ENCODE results near the gene MAS1L.

MAS1L gene

GRCh38 chr6:29519291-29520010 lies 31.7 kb upstream of the MAS1L start:
- no peak for TF ChIP-seq EZH2phosphoT487 (IDR thresholded peaks at IDR 0.05; ENCODE audit: borderline replicate concordance, low read length)
- TF ChIP-seq, protein P1, sequence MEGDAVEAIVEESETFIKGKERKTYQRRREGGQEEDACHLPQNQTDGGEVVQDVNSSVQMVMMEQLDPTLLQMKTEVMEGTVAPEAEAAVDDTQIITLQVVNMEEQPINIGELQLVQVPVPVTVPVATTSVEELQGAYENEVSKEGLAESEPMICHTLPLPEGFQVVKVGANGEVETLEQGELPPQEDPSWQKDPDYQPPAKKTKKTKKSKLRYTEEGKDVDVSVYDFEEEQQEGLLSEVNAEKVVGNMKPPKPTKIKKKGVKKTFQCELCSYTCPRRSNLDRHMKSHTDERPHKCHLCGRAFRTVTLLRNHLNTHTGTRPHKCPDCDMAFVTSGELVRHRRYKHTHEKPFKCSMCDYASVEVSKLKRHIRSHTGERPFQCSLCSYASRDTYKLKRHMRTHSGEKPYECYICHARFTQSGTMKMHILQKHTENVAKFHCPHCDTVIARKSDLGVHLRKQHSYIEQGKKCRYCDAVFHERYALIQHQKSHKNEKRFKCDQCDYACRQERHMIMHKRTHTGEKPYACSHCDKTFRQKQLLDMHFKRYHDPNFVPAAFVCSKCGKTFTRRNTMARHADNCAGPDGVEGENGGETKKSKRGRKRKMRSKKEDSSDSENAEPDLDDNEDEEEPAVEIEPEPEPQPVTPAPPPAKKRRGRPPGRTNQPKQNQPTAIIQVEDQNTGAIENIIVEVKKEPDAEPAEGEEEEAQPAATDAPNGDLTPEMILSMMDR (IDR thresholded peaks at IDR 0.05; ENCODE audit: low read depth, low read length, poor library complexity, severe bottlenecking): no peak
- Histone ChIP-seq H3K4me1 (ENCODE audit: control insufficient read depth, low read length) (no peaks in the 10 kb centered on the region), H3K27ac (ENCODE audit: low read depth, low read length) (no peak overlapping the region), H3K79me2 (ENCODE audit: control insufficient read depth, low read length) (no peaks in the 10 kb centered on the region), H3K9me2 (replicated peaks; ENCODE audit: control insufficient read depth, low read length) (no peaks in the 10 kb centered on the region), H3K27me3 (ENCODE audit: control insufficient read depth, low read length) (peaks cover 4% of the 10 kb centered on the region; the same call in 1 of the 2 replicates), H4K20me1 (ENCODE audit: control insufficient read depth, insufficient read depth, low read depth, low read length) (no peaks in the 10 kb centered on the region), H3K4me2 (ENCODE audit: low read length) (no peak overlapping the region), H3F3A (ENCODE audit: control insufficient read depth, insufficient read depth) (no peaks in the 10 kb centered on the region), H3K9me3 (ENCODE audit: control insufficient read depth, insufficient read depth, low read length) (0 out of 2 replicates have a peak, but pooled peaks cover 3% of the 10 kb centered on the region), H3K4me3 (ENCODE audit: low read length) (no peak overlapping the region), H3K36me3 (ENCODE audit: control insufficient read depth, low read length) (no peaks in the 10 kb centered on the region)

- no peaks in the 10 kb centered on the region for H3K79me2 ChIP-seq (ENCODE audit: control insufficient read depth, low read length)
- H3K4me2 ChIP-seq (ENCODE audit: low read length): no peak overlapping the region
- TF ChIP-seq, protein P1 (IDR thresholded peaks at IDR 0.05; ENCODE audit: low read depth, low read length, poor library complexity, severe bottlenecking): no peak
- no peak for TF ChIP-seq EZH2phosphoT487 (IDR thresholded peaks at IDR 0.05; ENCODE audit: borderline replicate concordance, low read length)
- peaks cover 4% of the 10 kb centered on the region; the same call in 1 of the 2 replicates for H3K27me3 ChIP-seq (ENCODE audit: control insufficient read depth, low read length)
- H3F3A ChIP-seq (ENCODE audit: control insufficient read depth, insufficient read depth): no peaks in the 10 kb centered on the region
- H3K9me3 ChIP-seq (ENCODE audit: control insufficient read depth, insufficient read depth, low read length): no peaks in the 10 kb centered on the region
- no peak overlapping the region for H3K4me3 ChIP-seq (ENCODE audit: low read length)
- H3K9me2 ChIP-seq (replicated peaks; ENCODE audit: control insufficient read depth, low read length): no peaks in the 10 kb centered on the region
- no peak overlapping the region for H3K27ac ChIP-seq (ENCODE audit: low read depth, low read length)
- H3K4me1 ChIP-seq (ENCODE audit: control insufficient read depth, low read length): no peaks in the 10 kb centered on the region
- H4K20me1 ChIP-seq (ENCODE audit: control insufficient read depth, insufficient read depth, low read depth, low read length): no peaks in the 10 kb centered on the region
- no peaks in the 10 kb centered on the region for H3K36me3 ChIP-seq (ENCODE audit: control insufficient read depth, low read length)
These were observed 30.1 kb upstream of the MAS1L start for GRCh38 chr6:29517728-29518440.

DNA sequence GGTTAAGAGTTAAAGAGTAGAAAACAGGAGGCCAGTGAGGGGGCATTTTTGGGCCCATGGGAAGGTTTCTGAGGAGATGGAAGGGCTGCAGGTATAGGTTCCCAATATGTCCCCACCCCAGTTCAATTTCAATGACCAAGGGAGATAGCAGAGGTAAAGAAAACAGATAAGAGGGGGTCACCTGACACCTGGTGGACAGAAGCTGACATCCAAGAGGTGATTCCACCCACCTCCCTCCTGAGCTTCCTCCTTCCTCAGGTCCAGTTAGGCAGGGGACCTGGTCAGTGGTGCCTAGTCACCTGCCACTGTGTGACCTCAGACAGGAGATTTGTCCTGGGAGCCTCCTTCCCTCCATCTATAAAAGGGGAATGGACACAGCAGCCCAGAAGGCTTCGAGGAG lies 29.5 kb upstream of the MAS1L start:
- Histone ChIP-seq H3K4me2 (ENCODE audit: low read length) (no peak overlapping the region), H3F3A (ENCODE audit: control insufficient read depth, insufficient read depth) (no peaks in the 10 kb centered on the region), H3K27ac (ENCODE audit: low read depth, low read length) (no peak overlapping the region), H3K4me1 (ENCODE audit: control insufficient read depth, low read length) (no peaks in the 10 kb centered on the region), H3K9me3 (ENCODE audit: control insufficient read depth, insufficient read depth, low read length) (no peaks in the 10 kb centered on the region), H4K20me1 (ENCODE audit: control insufficient read depth, insufficient read depth, low read depth, low read length) (no peaks in the 10 kb centered on the region), H3K4me3 (ENCODE audit: low read length) (no peak overlapping the region), H3K36me3 (ENCODE audit: control insufficient read depth, low read length) (no peaks in the 10 kb centered on the region), H3K79me2 (ENCODE audit: control insufficient read depth, low read length) (no peaks in the 10 kb centered on the region), H3K9me2 (replicated peaks; ENCODE audit: control insufficient read depth, low read length) (no peaks in the 10 kb centered on the region), H3K27me3 (ENCODE audit: control insufficient read depth, low read length) (peaks cover 4% of the 10 kb centered on the region; the same call in 1 of the 2 replicates)
- TF ChIP-seq, protein P1 (IDR thresholded peaks at IDR 0.05; ENCODE audit: low read depth, low read length, poor library complexity, severe bottlenecking): no peak
- TF ChIP-seq EZH2phosphoT487 (IDR thresholded peaks at IDR 0.05; ENCODE audit: borderline replicate concordance, low read length): no peak
